Measurements from ENCODE around the gene UGT1A10.

- TF ChIP-seq, protein P1, sequence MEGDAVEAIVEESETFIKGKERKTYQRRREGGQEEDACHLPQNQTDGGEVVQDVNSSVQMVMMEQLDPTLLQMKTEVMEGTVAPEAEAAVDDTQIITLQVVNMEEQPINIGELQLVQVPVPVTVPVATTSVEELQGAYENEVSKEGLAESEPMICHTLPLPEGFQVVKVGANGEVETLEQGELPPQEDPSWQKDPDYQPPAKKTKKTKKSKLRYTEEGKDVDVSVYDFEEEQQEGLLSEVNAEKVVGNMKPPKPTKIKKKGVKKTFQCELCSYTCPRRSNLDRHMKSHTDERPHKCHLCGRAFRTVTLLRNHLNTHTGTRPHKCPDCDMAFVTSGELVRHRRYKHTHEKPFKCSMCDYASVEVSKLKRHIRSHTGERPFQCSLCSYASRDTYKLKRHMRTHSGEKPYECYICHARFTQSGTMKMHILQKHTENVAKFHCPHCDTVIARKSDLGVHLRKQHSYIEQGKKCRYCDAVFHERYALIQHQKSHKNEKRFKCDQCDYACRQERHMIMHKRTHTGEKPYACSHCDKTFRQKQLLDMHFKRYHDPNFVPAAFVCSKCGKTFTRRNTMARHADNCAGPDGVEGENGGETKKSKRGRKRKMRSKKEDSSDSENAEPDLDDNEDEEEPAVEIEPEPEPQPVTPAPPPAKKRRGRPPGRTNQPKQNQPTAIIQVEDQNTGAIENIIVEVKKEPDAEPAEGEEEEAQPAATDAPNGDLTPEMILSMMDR (IDR thresholded peaks at IDR 0.05) = no peak
- no peak for TF ChIP-seq EZH2 (IDR thresholded peaks at IDR 0.05; ENCODE audit: borderline replicate concordance, insufficient read depth, low read depth, low read length, poor library complexity, severe bottlenecking)
Measured at GRCh38 chr2:233638836-233639235, 2.6 kb downstream of the UGT1A10 start.
